Posterior cingulate gyrus (tissue), 11 donors: ENCODE results near the gene COL4A5.

Experiments used
- DNase-seq, 10 donors: peaks; one replicate each; pipeline versions ENCODE4 v3.0.0 to v3.0.0-alpha.2; 2020 to 2021; ENCODE audit warnings: mixed read lengths in 3 of 10
- intact Hi-C: fragments of 100-400 bp; cut with DNase I; formaldehyde crosslinking; loops from one replicate; pipeline ENCODE4 v1.15.1; 2023

COL4A5 gene

DNA sequence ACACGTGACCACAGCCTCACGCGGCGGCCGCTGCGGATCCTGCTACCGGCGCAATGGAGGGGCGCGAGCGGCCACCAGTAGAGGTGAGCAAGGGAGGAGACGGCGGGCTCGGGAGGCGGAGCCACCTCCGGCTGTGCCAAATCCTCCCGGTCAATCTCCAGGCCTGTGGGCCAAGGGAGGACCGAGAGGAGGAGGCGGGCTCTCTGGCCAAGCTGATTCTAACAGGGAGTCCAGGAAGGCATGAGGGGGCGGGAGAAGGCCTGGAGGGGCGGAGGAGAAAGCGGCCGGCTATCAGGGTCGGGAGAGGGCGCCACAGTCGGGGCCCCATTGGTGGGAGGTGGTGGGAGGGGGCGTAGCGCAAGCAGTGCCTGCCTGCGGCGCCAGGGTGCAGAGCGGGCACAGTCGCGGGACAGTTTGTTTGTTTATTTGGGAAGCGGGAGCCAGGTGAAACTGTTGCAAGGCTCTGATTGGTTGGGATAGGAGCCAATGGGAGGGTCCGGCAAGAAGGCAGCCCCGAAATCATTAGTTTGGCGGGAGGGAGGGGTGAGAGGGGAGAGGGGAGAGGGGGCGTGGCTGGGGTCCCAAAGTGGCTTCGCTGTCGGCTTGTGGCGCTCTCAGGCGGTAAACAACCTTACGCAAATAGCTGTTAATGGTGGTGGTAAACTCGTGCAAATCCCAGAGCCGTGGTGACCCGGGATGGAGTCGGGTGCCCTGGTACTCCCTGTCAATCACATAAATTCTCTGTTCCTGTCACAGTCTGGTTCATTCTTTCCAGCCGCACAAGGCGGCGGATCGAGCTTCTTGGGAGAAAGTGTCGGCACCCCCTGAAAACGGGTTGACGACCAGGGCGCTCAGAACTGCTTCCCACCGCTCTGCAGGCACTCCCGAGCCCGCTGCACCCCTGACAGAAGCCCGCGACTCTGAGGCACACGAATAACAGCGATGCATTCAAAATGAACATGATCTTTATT, 297.2 kb downstream of the COL4A5 start, which contains the start of gene IRS4:
Gene IRS4, minus strand, starts transcription at position 55 of the 971 bp plus-strand sequence.
- DNase-seq: peak in 6 of 10 donors; percentile 12 to 85 (median 48)

DNA sequence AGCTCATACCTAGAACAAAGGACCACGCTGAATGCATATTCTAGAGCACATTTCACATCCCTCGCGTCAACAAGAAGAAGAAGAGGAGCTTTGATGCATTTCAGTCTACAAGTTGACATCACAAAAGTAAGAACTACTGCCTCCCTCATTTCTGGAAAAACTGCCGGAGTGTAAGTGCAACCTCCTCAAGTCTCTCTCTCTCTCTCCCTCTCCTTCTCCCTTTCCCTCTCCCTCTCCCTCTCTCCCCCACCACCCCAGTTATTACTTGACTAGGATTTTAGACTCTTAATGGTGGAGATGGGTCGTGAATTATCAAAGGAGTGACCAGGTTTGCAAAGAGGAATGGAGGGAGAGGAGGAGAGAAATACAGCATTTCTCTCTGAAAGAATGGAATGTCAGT, 298.1 kb downstream of the COL4A5 start:
- intact Hi-C loops: no loop called here

More for the DNA sequence above, 297.2 kb downstream of the COL4A5 start, which contains the start of gene IRS4:
- intact Hi-C loops: no loop called here

DNA sequence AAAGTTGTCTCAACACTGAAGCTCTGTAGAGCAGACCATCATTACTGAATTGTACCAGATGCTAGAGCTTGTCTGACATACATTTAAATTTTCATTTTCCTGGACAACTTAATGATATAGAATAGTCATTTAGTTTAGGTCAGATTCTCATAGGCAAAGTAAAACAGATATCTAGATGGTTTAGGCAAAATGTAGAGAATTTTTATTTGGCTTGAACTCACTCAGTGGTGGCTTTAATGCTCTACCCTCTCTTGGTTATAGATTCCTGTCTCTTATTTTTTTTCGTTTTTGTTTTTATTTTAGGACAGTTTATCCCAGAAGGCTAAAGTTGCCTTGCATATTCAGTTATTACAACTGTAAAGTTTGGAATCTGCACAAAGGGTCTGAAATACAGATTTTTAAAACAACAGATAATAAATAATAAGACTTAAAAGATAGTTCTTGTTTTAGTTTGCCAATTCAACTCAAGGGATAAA, 300.7 kb downstream of the COL4A5 start:
- no peak for DNase-seq
- intact Hi-C loops: no loop called here

More for the DNA sequence above, 298.1 kb downstream of the COL4A5 start:
- DNase-seq: no peak
